Activated CD8-positive, alpha-beta memory T cell treated with anti-CD3 and anti-CD28 coated beads for 24 hours (primary cell): ENCODE results near the gene PEPD.
A peak's percentile ranks its signal among the peaks of the same experiment; 100 is the strongest.

Experiments
- DNase-seq: peaks from one replicate; pipeline ENCODE4 v3.0.0-alpha.2; 2020

The PEPD gene

DNA sequence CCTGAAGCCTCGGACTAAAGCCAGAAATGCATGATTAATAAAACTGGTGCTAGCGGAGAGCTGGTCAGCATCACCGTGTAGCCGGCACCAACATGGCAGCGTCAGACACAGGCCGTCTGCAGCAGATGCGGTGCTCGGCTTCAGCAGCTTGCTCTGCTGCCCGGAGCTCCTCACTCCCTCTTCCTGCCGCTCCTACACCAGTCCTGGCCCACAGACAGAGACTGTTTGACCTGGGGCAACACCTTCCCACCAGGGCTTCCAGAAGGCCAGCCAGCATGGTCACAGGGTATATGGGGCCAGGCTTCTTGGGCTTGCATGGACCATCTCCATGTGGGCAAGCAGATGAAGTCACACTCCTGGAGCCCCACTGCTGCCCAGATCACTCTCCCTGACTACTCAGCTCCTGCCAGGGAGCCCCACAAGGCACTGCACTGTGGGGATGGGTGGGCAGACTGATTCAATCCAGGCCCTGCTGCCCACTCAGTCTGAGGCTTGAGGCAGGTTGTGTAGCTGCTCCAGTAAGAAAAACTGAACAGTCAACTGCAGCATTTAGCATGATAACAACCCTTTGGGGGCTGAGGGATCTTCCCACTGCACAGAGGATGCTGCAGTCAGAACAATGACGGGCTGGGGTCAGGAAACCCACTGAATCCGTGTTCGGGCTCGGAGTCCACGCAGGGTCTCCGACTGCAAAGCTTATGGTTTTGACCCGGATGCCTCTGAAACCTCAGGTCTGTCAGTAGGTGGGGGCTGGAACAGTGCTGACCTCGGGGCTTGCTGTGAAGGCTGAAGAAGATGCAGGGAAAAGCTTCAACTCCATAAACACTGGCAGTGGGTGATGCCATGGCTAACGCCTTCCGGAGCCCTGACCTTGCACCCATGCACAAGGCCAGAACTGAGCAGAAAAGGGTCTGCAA lies 102.5 kb downstream of the PEPD start:
- DNase-seq, result no peak

DNA sequence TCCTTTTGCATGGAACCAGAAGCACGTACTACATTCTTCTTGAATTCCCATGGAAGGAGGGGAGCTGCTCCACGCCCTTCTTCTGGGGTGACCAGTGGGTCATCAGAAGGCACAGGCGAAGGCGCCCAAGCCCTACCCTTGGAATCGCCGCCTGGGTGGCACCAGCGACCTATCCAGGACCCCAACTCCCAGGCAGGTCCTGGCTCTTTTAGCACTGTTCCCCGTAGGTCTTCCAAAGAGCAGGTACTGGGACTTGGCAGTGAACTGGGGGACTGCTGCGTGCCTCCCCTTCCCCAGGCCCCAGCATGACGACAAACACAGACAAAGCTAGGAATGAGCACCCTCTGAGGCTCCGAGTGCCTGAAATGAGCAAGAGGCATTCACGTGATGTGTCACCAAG lies 103.1 kb downstream of the PEPD start:
- no peak for DNase-seq

GRCh38 chr19:33417751-33418150 lies 103.8 kb downstream of the PEPD start:
- no peak for DNase-seq

GRCh38 chr19:33416307-33417215 lies 105.0 kb downstream of the PEPD start:
- DNase-seq, result peak; percentile 82

DNA sequence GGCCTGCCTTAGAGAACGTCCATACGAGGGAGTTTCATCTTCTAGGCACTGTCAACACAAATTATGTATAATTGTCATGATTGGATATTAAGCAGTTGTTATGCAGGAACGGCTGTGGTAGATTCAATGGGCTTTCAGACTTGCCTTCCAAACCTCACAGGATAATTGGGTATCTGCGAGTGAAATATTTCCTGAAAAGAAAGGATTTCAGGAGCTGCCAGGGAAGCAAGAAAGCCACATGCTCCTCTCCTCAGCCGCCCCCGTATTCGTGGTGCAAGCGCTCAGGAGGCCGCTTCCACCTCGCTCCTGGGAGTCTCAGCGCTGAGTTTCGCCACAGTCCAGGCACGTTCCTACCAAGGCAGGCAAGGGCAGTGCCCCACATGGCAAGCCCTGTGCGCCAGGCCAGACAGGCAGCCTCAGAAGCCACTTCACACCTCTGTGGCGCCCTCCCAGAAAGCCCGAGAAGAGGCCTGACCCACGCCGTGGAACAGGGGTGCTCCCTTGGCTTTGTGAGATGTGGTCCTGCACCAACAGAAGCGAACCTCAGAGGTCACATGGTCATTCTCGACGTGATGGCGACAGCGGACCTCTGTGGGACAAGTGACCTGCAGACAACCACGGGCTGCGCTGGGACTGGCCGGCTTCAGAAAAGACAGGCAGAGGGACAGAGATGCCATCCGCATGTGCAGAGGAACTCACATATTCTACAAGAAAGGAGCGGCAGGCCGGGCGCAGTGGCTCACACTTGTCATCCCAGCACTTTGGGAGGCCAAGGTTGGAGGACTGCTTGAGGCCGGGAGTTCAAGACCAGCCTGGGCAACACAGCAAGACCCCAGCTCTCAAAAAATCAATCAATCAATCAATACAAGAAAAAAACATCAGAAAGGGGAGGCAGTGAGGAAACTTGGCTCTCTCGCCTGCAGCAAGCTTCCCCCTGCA lies 106.7 kb downstream of the PEPD start:
- no peak for DNase-seq

GRCh38 chr19:33413868-33414666 lies 107.5 kb downstream of the PEPD start:
- DNase-seq, result no peak

- no peak for DNase-seq
These were observed 108.2 kb downstream of the PEPD start for GRCh38 chr19:33413426-33413725.

- DNase-seq, result no peak
These were observed 108.8 kb downstream of the PEPD start for GRCh38 chr19:33412601-33413425.

GRCh38 chr19:33411621-33412180 lies 109.9 kb downstream of the PEPD start:
- no peak for DNase-seq

- no peak for DNase-seq
These were observed 110.6 kb downstream of the PEPD start for GRCh38 chr19:33410915-33411401.

DNA sequence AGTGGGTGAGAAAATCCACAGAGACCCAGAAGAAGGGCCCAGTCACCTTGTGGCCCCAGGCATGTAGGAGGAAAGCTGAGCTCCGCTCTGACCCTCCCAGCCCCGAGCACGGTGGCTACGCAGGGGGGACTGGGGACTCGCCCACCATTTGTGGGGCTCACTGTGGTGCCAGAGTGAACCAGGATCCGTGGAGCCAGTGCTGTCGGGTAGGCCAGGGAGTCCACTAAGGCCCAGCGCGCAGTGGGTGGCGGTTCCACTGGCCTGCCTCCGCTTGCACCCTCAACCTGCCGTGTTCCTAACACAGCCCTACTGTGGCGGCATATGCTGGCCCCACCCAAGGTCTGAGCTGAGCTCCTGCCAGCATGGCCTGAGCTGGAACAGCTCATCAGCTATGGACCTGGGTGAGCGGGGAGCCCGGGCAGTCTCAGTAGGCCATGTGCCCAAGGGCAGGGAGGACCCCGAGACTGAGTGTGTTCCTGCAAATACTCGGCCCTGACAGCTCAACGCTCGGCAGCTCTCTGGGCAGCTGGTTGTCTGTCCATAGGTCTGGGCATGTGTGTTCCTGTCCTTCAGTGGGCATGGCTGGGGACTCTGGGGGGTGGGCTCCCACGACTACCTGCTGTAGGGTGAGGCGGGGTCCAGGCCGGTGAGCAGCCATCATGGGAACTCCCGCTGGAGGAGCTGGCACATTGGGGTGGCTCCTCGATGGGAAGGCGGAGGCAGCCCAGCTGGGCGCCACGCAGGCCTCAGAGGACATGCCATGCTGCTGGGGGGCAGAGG lies 111.5 kb downstream of the PEPD start:
- no peak for DNase-seq

DNA sequence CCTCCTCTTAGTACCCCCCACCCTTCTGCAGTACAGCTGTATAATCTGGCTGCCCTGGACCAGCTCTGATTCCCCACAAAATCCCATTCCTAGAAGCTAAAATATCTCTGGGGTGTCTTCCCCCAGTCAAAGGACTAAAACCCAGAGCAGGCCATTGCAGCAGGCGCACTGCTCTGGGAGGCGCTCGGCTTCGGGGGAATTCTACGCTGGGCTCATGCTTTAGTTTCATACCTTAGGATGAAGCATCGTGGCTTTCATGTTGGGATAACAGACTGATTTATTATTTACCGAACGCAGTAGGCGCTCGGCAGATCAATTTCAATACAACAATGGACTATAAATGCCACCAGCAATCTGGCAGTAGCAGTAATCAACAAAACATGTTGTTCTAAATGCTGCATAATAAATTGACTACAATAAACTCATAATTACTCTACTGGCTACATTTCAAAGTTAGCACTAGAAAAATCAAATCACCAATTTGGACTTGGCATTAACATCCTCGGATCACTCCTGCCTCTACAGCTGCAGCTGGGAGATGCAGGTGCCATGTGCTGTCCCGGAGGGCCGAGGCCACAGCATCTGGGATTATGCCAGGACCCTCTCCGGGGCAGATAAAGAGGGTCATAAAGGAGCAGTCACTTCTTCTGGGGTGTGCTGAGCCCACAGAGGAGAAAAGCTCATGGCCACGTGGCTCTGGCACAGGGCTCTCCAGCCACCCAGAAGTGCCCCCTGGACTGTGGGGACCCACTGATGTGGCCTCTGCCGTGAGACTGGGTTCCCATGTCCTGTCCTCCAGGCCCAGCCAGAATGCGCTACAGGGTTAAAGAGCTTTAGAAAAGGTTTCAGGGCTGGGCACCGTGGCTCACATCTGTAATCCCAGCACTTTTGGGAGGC lies 112.8 kb downstream of the PEPD start:
- DNase-seq, result no peak

GRCh38 chr19:33408116-33408515 lies 113.5 kb downstream of the PEPD start:
- no peak for DNase-seq

DNA sequence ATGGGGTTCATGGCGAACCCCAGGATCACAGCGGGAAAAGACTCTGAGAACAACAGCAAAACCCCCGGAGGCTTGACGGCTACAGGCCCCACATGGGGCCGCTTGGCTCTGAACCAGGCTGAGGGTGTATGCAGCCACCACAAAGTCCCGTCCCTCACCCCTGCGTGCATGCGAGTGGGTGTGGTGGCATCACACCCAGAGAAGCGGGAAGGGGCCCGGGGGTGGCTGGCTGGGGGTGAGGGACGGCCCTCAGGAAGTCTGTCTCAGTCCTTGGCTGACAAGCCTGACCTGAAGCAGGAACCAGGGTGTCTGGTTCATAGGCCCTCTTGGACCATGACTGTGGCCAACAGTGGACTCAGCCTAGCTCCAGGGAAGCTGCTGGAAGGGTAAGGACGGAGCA lies 113.9 kb downstream of the PEPD start:
- DNase-seq, result no peak

GRCh38 chr19:33407140-33407551 lies 114.4 kb downstream of the PEPD start:
- DNase-seq, result no peak

GRCh38 chr19:33406521-33407139 lies 115.0 kb downstream of the PEPD start:
- DNase-seq, result peak; percentile 93

DNA sequence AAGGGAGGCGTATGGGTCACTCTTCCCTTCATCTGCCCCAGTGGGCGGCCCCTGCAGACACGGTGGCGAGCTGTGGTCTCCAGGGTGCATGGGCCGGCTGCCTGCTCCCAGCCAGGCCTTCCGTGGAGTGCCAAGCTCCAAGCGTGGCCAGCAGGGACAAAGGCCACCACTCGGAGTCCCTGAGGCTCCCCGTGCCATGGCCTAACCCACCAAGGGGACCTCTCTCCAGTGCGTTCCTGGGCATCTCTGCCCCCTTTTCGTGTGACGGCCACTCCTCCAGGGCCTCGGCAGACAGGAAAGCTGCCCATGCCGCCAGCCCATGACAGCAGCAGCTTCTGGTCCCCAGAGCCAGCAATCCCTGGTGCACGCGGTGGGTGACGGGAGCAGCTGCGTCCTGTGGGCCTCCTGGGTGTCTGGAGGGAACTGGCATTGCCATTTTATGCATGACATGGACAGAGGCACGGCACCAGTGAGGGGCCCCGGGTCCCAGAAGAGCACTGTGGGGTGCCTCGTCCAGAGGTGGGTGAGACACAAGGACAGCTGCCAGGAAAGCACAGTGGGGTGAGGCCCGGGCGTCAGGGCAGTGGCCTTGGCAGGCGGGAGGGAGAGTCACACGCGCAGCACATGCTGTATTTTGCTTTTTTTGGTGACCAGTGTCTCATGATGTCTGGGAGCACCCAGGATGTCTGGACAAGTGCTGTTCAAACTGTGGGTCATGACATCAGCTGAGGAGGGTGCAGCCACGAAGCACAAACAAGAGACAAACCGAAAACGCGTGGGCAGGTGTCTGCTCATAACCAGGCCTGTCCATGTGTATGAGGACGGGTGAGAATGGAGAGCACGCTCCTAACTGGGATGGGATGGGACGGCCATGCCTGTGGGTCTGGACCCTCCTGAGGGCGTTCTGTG lies 115.8 kb downstream of the PEPD start:
- no peak for DNase-seq
